ENCODE data around the gene VKORC1L1.
"Not testable (repeated sequence)": the region's sequence is repeated elsewhere in the genome, so short reads cannot be mapped to it uniquely, and the experiment has no call there.

VKORC1L1 gene

GRCh38 chr7:65872776-65873581 lies at the start of gene VKORC1L1:
Gene VKORC1L1 (plus strand): TSS chr7:65873074. CDS start chr7:65873372, 298 bp downstream.
- Mint-ChIP-seq H3K9me3 (no peaks in the 10 kb centered on the region), H3K36me3 (ENCODE audit: low read depth) (no peaks in the 10 kb centered on the region), H3K27ac (peak within 1 kb of the TSS; percentile 75 to 94 (median 91)), H3K27me3 (ENCODE audit: low read depth) (no peaks in the 10 kb centered on the region), H3K4me1 (no peaks in the 10 kb centered on the region), H3K4me3 (peak within 1 kb of the TSS; percentile 88 to 96 (median 94))
- no peak for TF ChIP-seq CTCF (IDR thresholded peaks at IDR 0.05; ENCODE audit: unreplicated experiment in 3 of 3)

GRCh38 chr7:65827366-65827765 lies 45.5 kb upstream of the VKORC1L1 start:
- Mint-ChIP-seq H3K27me3 (ENCODE audit: low read depth) (no peaks in the 10 kb centered on the region), H3K27ac (no peak overlapping the region), H3K36me3 (ENCODE audit: low read depth) (no peaks in the 10 kb centered on the region), H3K4me3 (no peak overlapping the region), H3K4me1 (no peaks in the 10 kb centered on the region), H3K9me3 (no peaks in the 10 kb centered on the region)
- TF ChIP-seq CTCF (IDR thresholded peaks at IDR 0.05; ENCODE audit: unreplicated experiment in 3 of 3) = no peak

GRCh38 chr7:65832281-65832680 lies 40.6 kb upstream of the VKORC1L1 start:
- no peaks in the 10 kb centered on the region for H3K36me3 Mint-ChIP-seq (ENCODE audit: low read depth)
- no peak for TF ChIP-seq CTCF (IDR thresholded peaks at IDR 0.05; ENCODE audit: unreplicated experiment in 3 of 3)

DNA sequence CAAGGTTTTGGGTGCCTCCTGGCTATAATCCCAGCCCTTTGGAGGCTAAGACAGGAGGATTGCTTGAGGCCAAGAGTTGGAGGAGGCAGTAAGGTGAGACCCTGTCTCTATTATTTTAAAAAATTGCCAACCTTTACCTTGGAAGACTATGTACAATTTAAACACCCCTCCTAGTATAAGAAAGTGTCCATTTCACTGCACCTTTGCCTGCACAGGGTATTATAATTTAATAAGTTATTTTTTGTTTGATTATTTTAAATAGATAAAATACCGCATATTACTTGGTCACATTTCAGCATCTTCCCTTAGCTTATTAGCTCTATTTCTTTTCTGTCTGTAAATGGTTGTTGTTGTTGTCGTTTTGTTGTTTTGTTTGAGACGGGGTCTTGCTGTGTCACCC lies 36.2 kb upstream of the VKORC1L1 start:
- not testable (repeated sequence) for H3K9me3 Mint-ChIP-seq; H3K4me3 Mint-ChIP-seq; H3K27ac Mint-ChIP-seq; H3K27me3 Mint-ChIP-seq (ENCODE audit: low read depth); H3K4me1 Mint-ChIP-seq; H3K36me3 Mint-ChIP-seq (ENCODE audit: low read depth)

More at GRCh38 chr7:65832281-65832680, 40.6 kb upstream of the VKORC1L1 start:
- Mint-ChIP-seq H3K4me3 (no peak overlapping the region), H3K27me3 (ENCODE audit: low read depth) (no peaks in the 10 kb centered on the region), H3K27ac (no peak overlapping the region), H3K9me3 (no peaks in the 10 kb centered on the region), H3K4me1 (no peaks in the 10 kb centered on the region)

GRCh38 chr7:65837541-65837956 lies 35.3 kb upstream of the VKORC1L1 start:
- not testable (repeated sequence) for H3K36me3 Mint-ChIP-seq (ENCODE audit: low read depth); H3K4me1 Mint-ChIP-seq; H3K9me3 Mint-ChIP-seq; H3K27ac Mint-ChIP-seq; H3K27me3 Mint-ChIP-seq (ENCODE audit: low read depth); H3K4me3 Mint-ChIP-seq

DNA sequence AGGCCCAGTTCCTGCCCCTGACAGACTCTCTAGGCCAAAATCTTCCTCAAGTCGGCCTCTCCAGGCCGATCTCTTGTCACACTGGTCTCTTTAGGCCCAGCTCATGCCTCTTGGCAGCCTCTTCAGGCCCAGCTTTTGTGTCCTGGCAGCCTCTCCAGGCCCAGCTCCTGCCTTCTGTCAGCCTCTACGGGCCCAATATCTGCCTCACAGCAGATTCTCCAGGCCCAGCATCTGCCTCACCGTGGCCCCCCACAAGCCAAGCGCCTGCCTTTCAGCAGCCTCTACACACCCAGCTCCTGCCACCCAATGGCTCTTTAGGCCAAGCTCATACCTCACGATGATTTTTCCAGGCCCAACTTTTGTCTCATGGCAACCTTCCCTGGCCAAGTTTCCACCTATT lies 33.0 kb upstream of the VKORC1L1 start:
- Mint-ChIP-seq H3K27ac (no peak overlapping the region), H3K4me3 (no peak overlapping the region)

More for the DNA sequence above, 33.0 kb upstream of the VKORC1L1 start:
- no peaks in the 10 kb centered on the region for H3K36me3 Mint-ChIP-seq (ENCODE audit: low read depth)
- no peak for TF ChIP-seq CTCF (IDR thresholded peaks at IDR 0.05; ENCODE audit: unreplicated experiment in 3 of 3)
- H3K4me1 Mint-ChIP-seq = no peaks in the 10 kb centered on the region
- H3K9me3 Mint-ChIP-seq = no peaks in the 10 kb centered on the region
- H3K27me3 Mint-ChIP-seq (ENCODE audit: low read depth) = no peaks in the 10 kb centered on the region
